HL-60/S4 treated with retinoic acid at 250 ng/mL for 4 days and 3 days (cell line): Measurements from ENCODE around the gene MZF1.

ENCODE experiments used
- in situ Hi-C: fragments of 300-500 bp; cut with MboI; formaldehyde crosslinking; loops from 2 replicates; pipeline ENCODE4 v1.7.0; 2022; ENCODE audit warnings: low sequenced_read_pairs

Gene MZF1

DNA sequence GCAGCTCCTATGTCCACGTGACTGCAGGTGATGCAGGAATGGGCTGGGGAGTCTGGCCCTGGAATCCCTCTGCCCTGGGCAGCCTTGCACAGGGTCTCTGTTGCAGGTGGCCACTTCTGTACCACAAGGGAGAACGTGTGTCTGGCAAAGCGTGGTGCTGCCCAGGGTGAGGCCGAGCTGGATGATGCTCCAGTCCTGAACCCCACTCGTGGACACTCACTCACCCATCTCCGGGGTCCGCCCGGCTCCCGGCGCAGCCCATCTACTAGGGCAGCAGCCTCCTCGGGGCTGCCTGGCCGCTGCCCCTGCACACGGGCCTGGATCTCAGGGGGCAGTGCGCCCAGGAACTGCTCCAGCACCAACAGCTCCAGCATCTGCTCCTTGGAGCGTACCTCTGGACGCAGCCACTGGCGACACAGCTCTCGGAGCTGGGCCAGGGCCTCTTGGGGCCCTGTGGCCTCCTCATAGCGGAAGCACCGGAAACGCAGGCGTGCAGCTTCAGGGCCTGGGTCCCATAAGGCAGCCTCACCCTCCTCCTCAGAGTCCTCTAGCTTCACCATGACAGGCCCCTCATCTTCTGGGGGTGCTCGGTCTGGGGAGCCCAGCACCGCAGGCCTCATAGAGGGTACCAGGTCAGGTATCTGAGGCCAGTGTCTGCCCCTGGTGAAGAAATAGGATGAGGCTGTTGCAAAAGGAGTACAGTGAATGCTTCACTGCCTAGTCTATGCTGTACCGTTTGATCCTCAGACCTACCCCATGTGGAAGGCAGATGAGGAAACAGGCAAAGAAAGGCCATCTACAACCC lies 2.2 kb downstream of the MZF1 start:
- in situ Hi-C loops: no loop called here

DNA sequence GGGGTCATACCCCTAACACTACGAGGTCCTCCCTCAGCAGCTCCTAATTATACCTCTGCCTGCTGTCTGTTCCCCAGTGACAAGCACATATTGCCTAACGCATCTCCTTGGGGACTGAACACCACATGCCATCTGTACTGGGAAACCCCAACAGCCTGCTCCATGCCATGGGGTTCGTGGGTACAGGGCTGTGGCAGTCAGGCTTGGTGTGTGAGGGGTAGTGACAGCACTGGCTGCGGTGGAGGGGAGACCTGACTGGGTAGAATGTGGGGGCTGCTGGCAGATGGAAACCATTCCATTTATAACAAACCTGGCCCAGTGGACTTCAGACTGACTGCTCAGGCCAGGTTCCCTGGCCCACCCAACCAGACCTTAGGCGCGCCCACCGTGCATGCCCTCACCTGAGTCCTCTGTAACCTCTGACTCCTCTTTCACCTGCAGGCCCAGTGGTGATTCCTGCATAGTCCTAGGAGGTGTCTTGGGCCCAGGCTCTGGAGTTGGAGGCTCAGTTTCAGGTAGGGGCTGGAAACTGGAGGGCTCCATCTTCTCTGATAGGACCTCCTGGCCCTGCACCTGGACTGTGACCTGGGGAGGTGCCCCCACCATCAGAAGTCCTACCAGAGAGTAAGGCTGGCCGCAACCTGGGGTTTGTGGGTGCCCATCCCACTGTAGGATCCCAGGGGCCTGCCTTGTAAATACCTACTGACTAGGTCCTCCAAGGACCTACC lies 3.0 kb downstream of the MZF1 start:
- in situ Hi-C loops: no loop called here

DNA sequence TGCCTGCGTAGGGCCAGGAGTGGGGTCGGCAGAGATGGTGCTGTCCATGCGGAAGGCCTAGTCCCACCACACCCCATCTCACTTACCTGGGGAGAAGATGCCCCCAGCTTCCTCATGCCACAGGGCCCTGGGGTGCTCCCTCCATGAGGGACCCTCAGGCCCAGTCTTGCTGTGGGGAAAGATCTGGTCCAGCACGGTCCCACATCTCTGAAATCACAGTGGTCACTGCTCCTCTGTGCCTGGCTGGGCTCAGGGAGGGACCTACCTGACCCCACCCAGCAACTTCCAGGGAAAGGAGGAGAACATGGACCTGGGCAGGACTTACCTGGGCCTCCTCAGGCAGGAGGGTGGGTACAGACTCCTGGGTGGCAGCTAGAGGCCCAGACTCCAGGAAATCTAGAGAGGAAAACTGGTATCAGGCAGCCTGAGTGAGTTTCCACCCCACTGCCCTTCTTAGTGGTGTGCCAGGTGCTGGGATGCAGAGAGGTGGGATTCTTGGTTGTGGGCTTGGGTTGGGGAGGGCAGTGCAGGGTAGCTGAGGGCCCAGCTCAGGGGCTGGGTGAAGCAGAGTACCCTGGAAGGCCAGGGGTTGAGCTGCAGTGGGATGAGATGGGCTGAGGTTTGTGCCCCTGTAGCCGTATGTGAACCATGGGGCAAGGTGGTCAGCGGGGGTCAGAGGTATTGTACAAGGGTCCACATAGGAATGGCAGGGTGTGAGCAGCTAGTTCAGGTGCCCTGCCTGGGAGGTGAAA lies 3.8 kb downstream of the MZF1 start:
- in situ Hi-C loops: no loop called here

DNA sequence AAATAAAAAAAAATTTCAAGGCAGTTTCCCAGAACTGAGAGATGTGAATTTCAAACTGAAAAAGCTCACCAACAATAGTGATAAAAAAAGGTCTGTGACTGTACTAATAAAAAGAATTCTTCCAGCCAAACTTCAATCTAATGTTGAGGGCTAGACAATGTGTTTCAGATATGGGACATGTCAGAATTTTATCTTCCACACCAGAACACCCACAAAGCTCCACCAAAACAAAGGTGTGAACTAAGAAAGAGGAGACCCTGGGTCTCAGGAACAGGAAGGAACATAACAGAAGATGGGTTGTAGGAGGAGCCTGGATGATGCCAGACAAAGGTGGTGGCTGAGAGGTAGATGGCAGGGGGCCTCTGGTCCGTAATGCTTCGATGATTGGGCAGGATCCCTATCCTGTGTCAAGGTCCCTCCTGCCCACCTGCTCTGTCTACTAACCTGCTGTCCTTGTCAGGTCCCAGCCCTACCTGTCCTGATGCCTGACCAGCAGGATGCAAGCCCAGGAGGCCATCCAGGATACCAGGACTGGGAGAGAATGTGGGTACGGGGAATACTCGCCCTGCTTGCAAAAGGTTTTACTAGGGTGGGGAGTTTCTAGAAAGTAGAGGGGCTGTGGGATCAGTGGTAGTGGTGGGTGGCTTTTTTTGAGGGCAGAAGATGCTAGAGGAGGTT lies 4.5 kb downstream of the MZF1 start:
- in situ Hi-C loops: no loop called here

DNA sequence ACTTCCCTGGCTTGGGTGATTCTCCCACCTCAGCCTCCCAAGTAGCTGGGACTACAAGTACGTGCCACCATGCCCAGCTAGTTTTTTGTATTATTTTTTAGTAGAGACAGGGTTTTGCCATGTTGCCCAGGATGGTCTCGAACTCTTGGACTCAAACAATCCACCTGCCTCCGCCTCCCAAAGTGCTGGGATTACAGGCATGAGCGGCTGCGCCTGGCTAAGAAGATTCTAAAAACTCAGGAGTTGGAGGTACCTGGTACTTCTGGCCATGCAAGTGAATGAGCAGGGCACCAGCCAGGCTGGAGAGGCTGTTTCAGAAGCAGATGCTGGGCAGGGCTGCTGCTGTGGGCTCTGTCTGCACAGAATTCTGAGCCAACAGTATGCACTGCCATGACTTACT lies 6.1 kb downstream of the MZF1 start:
- in situ Hi-C loops: no loop called here

DNA sequence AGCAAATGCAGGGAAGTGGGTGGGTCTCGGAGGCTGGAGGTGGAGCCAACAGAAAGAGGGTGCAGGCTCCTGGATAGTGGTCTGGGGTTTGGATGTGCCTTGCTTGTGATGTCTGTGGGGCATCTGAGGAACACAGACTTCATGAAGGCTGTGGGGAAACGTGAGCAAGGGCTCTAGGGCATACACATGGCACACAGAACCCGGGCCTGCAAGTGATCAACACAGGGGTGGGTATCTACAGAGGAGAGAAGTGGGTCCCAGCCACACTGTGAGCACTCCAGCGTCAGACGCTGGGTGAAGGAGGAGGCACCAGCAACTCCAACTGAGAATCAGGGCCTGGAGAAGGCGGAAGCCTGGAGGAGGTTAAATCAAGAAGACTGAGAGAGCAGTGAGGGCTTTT lies 9.3 kb downstream of the MZF1 start:
- in situ Hi-C loops: no loop called here

DNA sequence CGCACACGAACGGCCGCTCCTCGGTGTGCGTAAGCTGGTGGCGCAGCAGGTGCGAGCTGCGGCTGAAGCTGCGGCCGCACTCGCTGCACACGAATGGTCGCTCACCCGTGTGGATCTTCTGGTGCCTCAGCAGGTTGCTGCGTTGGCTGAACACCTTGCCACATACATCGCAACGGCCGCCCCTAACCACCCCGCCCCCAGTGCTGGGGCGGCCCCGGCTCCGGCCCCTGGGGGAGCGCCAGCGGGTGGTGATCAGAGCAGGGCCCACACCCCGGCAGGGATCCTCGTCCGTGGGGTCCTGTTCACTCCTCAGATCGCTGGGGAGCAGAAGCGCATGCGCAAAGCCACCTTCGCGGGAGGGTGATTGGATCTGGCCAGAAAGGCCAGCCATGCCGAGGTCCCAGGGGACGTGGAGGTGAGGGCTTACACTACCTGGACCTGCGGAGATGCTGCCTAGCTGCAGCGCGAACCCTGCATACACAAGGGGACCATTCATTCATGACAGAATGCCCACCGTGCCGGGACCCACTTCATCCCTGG lies 10.0 kb downstream of the MZF1 start:
- in situ Hi-C loops: no loop called here

DNA sequence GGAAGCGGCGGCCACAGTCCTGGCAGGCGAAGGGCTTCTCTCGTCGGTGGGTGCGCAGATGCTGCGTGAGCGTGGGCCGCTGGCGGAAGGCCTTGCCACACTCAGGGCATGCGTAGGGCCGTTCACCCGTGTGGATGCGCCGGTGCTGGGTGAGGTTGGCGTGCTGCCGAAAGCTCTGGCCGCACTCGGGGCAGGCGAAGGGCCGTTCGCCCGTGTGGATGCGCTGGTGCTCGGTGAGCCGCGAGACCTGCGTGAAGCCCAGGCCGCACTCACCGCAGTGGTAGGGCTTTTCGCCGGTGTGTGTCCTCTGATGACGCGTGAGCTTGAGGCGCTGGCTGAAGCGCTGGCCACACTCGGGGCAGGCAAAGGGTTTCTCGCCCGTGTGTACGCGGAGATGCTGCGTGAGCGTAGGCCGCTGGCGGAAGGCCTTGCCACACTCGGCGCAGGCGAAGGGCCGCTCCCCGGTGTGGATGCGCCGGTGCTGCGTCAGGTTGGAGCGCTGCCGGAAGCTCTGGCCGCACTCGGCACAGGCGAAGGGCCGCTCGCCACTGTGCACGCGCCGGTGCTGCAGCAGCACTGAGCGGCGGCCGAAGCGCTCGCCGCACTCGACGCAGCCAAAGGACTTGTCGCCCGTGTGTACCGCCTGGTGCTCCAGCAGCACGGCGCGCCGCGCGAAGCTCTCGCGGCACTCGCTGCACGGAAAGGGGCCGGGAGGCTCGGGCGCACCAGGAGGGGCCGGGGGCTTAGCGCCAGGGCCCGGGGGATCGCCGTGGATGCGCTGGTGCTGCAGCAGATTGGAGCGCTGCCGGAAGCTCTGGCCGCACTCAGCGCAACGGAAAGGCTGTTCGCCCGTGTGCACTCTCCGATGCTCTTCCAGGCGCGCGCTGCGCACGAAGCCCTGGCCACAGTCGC lies 10.8 kb downstream of the MZF1 start:
- in situ Hi-C loops: no loop called here

DNA sequence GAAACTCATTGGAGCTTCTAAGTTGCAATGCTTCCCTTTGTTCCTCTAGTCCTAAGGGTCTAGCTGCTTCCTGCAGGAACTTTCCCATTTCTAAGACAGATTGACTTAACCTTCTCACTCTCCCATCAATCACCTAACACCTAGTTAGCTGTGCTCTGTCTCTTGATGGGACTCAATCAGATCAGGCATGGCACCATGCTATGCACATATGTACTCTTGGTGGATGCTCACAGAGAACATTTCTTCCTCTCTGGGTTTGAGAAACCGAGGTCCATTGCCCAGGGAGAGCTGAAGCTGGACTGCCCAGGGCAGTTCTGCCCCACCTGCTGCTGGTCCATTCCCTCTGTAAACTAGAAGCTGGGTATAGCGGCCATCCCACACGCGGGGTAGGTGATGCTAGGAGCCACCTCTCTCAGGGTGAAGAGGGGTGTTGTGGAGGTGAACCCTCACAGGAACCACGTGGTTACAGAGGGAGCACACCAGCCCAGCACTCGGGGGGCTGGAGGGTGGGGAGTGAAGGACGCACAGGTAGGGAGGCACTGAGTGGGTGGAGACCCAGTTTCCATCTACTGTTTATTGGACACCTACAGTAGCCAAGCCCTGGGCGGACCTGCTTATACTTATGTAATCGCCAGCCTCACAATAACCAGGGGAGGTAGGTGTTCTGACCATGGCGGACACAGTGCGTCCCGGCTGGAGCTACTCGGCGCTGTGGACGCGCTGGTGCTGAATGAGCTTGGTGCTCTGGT lies 11.6 kb downstream of the MZF1 start:
- in situ Hi-C loops: no loop called here

DNA sequence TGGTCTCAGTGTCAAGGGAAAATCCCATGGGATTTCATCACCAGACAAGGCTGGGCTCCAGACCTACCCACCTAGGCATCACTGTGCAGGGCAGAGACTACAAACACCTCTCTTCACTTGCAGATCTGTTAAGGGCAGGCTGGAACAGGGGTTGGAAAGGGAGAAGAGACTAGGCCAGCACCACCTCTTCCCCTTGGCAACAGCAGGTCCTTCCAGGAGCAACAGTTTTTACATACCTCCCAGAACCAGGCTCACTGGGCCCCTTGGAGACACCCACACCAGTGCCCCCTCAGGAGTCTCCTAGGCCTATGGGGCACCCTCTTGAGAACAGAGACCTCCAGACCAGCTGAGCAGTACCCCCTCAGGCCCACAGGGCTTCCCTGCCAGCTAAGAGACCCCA lies 12.2 kb downstream of the MZF1 start:
- in situ Hi-C loops: no loop called here

DNA sequence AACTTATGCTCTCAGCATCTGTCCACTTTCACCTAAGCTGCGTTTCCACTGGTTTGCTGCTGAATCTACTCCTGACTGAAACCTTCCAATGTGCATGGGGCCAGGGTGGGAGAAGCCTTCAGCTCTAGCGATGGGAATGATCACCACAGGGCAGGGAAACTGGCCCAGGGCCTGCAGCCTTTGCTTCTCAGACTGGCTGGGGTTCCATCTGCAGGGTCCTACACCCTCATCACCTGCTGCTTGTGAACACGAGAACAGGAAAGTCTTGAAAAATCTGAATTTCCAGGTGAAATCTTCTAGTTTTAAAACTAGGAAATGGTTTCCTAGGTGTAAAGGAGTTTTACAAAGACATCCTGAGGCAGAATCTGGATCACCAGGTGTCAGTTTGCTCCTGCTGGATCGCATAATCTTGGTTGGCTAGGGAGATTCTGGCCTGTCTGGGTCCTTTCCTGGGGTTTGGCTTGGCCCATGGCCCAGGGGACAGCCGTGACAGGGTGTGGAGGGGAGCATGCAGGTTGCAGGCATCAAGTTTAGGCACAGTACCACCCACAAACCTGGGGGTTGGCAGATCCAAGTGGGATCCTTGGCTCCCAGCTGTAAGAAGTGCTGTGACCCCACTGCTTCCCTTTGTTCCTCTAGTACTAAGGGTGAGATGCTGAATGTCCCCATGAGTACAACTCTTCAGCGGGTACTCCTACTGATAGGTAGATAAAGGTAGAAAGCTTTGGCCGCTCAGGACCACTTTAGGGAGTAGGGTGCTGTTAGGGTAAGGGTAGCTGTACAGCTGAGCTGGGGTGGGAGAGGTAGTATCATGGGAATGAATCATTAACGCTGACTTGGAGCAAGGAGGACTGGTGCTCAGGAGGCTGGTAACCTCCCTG lies 12.9 kb downstream of the MZF1 start:
- in situ Hi-C loops: no loop called here

DNA sequence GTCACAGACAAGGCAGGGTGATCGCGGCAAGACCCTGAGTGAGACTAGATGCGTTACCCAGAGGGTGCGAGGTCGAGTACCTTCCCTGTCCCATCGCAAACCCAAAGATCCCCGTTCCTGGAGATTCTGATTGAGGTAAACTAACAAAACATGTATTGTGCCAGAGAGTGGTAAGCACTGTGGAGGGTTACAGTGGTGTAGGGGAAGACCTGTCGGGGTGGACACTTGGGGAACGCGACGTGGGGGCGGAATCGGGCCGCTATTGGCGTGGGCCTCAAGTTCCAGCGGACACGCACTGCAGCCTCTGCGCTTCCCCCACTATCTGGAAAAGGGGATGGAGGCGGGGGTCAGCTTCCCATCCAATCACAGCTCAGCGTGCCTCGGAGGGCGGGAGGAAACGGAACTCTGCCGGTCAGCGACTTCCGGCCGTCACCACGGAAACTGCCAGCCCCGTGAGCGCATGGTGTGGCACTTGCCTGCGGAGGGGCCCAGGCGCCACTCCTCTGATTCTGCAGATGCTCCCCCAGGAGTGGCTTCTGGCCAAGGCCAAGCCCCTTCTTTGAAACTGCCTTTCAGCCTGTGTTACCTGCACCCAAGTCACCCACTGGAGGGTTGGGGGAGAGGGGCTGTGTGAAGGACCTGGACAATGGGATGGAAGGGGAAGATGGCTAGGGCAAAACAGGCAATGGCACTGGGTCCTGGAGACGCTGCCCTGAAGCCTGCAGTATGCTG lies 13.7 kb downstream of the MZF1 start:
- in situ Hi-C loops: no loop called here

DNA sequence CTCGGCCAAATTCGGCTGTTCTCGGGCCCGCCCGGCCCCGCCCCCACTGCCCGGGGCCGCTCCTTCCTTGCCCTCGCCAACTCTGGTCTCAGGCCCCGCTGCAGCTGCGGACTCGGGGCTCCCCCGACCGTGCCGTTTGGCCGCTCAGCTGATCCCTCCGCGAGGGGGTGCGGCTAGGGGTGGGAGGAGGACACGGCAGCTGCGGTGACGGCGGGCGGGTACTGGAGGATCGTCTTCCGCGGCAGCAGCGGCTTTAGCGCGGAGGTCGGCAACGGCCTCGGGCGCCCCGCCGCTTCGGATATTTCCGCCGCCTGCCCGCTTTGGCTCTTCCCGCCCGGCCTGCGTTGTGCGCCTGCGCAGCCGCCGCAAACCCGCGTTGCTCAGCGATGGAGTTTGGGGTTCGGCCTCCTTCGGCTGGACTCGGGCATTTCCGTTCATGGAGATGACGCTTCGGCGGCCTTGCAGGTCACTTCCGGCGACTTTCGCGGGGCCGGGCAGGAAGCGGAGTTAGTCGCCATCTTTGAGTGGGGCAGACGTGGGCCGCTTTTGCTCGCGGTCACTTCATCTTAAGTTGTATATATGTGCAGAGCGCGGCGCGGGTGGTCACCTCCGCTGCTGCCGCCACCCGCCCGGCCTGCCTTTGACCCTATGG lies 14.4 kb downstream of the MZF1 start:
- in situ Hi-C loops: no loop called here

DNA sequence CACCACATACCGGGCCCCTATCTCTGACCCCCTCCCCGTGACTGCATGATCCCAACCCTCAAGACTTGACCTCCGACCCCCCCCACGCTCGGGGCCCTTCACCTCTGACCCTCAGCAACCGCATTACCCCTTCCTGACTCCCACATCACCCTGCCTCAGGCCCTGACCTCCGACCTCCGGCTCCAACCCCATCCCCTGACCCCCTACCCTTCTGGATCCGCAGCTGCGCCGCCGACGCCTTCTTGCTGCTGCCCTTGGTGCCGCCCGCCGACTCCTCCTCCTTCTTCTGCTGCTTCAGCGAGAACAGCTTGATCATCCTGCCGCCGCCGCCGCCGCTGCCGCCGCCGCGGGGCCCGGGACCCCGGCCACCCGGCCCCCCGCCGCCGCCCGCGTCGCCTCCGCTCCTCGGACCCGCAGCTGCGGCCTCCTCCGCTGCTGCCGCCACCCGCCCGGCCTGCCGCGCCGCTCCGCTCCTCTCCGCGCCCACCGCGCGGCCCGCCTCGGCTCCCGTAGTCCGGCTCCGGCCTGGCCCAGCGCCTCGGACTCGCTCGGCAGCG lies 15.0 kb downstream of the MZF1 start, which contains the start of gene UBE2M:
Gene UBE2M (minus strand): TSS at position 546 of the 557 bp plus-strand sequence. CDS start 230 bp downstream, at position 316.
- in situ Hi-C loops: no loop called here

DNA sequence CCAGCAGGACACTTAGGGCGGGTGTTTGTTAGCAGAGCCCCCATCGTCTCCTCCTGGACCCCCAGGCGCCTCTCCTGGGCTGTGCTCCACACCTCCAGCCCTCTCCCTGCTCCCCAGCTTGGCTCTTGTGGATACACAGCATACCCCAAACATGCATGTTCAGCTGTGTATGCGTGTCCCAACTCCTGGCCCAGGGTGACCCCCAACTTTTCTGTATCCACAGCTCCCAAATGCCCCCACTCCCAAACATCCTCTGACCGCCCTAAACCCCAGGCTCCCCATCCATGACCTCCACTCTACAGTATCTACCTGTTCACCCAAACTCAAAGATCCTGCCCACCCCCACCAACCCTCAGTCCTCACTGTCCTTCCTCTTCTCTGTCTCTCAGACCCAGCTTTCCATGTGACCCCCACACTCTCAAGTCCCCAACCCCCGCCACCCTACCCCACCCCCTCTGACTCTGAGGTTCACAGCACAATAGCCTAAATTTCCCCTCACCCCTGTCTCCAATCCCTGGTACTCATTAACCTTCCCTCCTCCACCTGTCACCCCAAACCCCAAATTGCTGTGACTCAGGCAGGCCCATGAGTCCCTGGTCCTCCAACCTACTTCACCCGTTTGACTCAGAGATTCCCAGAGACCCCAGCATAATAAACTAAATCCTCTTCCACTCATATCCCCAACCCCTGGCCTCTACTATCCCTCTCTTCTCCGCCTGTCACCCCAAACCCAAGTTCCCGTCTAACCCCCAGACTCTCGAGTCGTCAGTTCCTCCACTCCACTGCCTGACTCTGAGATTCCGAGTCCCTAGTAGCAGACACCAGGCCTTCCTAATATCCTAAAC lies 15.7 kb downstream of the MZF1 start:
- in situ Hi-C loops: no loop called here
